GM21786 (cell line): Measurements from ENCODE around the gene CAPN8.

ENCODE experiments used
- ATAC-seq: cut with Tn5 transposase; IDR thresholded peaks from one replicate; pipeline ENCODE4 v1.9.1; 2021; ENCODE audit not compliant: unreplicated experiment

CAPN8 gene

DNA sequence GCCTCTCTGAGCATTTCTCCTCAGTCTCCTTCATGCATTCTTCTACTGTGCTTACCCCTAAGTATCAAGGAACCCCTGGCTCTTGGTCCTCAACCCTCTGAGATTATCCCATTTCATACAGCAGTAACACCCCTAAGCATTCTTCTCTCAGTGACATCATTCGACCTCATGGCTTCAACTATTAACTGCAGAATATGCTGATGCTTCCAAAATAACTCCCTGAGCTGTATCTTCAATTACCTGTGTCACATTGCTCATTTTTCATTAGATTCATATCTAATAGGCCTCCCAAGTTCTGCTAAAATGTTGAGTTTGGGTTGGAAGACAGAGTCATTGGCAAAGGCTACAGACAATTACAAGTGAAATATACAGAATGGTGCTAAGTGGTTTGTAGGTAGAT lies 7.5 kb downstream of the CAPN8 start:
- no peak for ATAC-seq

DNA sequence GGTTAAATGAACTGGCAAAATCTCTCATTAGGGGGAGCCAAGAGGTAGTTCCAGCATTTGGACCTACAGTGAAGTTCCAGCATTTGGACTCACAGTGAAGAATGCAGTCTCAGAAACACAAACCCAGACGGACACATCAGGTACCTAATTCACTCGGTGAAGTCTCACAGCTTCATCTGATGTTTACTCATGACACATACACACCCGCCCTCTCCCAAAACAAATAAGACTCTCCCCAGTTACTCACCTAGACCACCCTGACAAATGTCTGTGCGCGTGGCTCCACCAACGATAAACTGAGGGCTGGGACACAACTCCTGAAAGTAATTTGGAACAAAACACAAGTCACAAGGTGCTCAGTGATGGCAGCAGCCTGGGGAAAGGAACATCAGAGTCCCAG lies 11.4 kb downstream of the CAPN8 start:
- ATAC-seq, result no peak

DNA sequence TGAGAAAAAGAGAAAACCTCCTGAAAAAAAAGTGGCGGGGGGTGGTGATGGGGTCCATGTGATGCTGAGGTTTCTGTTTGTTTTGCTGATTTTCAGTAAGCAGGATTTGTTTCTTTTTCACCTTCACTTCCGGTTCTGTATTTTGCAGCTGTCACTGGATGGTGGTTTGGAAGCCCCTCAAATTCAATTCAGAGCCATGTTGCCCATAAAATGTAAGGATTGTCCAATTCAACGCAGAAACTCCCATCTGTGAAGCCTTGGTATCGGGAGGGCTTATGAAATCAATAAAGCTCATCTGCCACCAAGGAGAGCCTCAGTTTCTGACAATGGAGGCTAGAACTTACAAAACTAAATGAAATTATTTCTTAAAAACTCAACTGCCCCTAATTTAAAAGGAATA lies 12.1 kb downstream of the CAPN8 start:
- ATAC-seq, result no peak

GRCh38 chr1:223653015-223653414 lies 12.5 kb downstream of the CAPN8 start:
- no peak for ATAC-seq

GRCh38 chr1:223652436-223652941 lies 13.0 kb downstream of the CAPN8 start:
- ATAC-seq, result no peak

GRCh38 chr1:223651291-223651991 lies 14.1 kb downstream of the CAPN8 start:
- ATAC-seq, result no peak

DNA sequence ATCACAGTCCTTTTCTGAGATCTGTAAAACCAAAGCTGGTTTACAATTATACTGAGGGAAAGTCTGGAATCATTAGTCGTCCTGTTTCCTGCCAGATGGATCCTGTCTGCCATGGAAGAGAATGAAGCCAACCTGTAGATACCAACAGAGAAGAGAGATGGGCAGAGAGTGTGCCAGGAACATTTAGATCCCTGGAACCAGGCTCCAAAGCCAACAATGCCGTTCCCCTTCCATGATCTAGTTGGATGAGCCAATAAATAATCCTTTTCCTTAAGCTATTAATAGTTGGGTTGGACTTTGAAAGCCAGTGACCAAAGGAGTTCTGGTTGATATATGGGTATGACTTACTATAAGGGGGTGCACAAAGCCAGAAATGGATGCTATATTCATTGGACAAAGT lies 15.0 kb downstream of the CAPN8 start:
- ATAC-seq, result no peak

- ATAC-seq, result no peak
Observed at GRCh38 chr1:223649222-223649621, 16.3 kb downstream of the CAPN8 start.

GRCh38 chr1:223647249-223647648 lies 18.3 kb downstream of the CAPN8 start:
- ATAC-seq, result no peak

GRCh38 chr1:223645903-223646302 lies 19.6 kb downstream of the CAPN8 start:
- no peak for ATAC-seq

DNA sequence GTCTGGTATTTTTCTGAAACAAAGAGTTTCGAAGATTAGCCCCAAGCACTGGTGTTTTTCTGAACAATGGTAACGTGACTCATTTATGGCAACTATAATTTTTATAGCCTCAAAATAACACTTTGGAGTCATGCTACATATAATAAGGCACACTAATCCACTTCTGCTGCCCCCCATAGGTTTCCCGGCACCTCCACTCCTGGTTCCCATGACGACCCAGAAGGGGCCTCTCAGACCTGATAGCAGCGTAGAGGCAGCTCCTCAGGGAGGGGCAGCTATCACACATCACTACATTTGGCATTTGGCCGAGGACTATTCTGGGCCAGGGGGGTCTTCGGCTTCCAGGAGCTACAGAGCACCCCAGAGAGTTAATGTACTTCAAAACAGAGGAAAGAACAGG lies 23.3 kb downstream of the CAPN8 start:
- ATAC-seq, result no peak

- no peak for ATAC-seq
Observed at GRCh38 chr1:223641523-223642039, 23.9 kb downstream of the CAPN8 start.

- ATAC-seq, result no peak
Observed at GRCh38 chr1:223639331-223639749, 26.2 kb downstream of the CAPN8 start.

GRCh38 chr1:223635236-223635635 lies 30.3 kb downstream of the CAPN8 start:
- no peak for ATAC-seq

- ATAC-seq, result no peak
Observed at GRCh38 chr1:223634423-223634822, 31.1 kb downstream of the CAPN8 start.

DNA sequence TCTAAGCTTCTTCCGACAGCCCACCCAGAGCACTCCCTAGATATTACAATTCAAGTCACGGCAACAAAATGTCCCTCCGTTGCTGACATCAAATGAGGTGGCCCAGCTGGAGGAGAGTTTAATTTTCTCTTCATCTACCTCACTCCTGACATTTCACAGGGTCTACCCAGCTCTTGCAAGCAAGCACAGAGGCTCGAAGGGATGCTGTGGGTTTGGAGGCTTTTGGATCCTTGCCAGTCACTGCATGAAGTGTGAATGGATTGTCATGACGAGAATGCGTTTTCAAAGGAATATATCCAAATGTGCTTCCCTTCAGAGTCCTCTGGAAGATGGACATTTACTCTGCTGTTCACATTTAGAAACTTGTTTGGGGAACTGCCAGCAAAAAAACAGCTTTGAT lies 33.5 kb downstream of the CAPN8 start:
- no peak for ATAC-seq

- ATAC-seq, result no peak
Observed at GRCh38 chr1:223631473-223631872, 34.0 kb downstream of the CAPN8 start.

GRCh38 chr1:223629126-223629457 lies 36.4 kb downstream of the CAPN8 start:
- no peak for ATAC-seq

DNA sequence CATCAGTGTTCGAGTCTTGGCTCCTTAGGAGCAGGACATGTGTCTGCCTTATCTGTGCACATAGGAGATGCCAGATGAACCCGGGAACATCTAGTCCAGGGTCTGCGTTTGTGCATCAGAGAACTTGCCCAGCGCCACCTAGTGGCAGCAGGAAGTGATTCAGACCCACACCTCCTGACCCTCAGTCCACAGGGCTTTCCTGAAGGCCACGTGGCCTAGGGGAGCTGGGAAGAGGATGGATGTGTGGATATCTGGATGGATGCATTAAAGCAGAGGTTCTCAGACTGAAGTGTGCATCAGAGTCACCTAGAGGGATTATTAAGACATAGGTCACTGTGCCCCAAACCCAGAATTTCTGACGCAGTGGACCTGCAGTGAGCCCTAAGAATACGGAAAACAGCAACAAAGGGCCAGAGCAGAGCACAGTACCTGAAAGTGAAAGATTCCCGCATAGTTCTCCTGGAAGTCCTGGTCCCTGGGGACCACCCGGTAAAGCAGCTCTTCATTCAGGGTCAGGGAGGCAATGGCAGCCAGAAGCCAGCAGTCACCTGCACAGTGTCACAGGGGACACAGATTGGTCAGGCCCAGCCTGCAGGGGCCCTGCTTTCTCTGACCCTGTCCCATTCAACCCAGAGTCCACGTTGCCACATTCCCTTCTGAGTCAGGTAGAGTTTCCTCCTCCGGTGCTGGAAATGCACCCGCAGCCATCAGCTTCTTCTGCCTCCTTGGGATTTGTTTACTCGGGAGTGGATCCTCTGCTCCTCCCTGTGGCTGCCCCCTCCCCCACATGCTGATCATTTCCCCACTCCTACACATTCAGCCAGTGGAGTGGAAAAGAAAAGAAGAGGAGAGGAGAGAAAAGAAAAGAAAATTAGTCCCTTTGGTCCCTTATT lies 37.0 kb downstream of the CAPN8 start:
- no peak for ATAC-seq

GRCh38 chr1:223622132-223622842 lies 43.2 kb downstream of the CAPN8 start:
- ATAC-seq, result no peak

DNA sequence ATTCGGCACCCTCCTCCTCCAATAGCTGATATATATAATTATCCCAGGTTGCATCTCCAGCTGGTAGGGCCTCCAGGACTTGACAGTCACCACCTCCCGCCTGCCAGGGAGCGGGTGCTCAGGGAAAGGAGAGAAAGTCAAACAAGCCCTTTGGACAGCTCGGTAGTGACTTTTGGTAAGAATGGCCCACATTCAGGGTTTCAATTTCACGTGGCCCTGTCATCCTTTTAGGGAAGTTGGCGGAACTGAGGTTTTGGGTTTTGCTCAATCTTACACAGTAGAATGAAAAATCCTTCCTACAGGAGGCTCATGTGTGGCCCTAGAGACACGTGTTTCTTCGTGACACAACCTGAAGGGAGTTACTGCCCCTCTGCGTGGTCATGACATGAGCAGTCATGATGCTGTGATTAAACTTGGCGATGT lies 44.2 kb downstream of the CAPN8 start:
- peak; percentile 88 for ATAC-seq
